ENCODE measurements around the gene POLR1E.
"Not testable (repeated sequence)": the region's sequence is repeated elsewhere in the genome, so short reads cannot be mapped to it uniquely, and the experiment has no call there.

The POLR1E gene

DNA sequence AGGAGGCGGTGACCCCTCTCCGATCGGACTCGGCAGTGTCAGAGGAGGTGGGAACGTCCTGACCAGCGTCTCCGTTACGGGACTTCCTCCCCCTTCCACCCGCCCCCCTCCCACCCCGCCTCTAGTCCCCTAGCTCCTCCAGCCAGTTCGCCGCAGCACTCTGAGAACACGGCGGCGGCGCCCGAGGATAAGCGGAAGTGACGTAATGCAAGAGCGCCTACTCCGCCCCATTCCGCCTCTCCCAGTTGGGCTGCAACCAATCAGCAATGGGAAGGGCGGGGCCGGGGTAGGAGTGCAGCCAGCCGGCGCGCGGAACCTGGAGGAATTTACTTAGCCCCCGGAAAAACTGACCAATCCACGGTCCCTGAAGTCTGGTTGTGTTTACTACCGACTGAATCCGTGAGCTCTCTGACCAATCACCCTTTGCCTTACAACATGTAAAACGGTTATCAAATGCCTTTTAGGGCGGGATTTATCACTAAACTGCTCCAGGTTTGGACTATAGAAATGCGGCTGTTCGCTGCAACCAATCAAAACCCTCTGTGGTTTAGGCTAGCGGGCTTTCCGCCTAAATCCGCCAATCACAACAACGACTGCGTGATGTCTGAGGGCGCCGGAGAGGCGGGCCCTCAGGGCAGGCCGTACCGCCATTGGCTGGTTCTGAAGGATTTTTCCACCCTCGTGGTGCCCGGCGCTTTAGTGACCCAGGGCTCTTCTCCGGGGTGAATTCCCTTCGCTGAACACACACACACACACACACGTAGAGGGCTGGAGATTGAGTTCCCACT, 20.3 kb upstream of the POLR1E start, which contains the start of gene ZBTB5:
Gene ZBTB5, minus strand, starts transcription at position 202 of the 788 bp plus-strand sequence. CDS start 22,899 bp downstream, outside the sequence.
- peak; percentile 99 for DNase-seq

DNA sequence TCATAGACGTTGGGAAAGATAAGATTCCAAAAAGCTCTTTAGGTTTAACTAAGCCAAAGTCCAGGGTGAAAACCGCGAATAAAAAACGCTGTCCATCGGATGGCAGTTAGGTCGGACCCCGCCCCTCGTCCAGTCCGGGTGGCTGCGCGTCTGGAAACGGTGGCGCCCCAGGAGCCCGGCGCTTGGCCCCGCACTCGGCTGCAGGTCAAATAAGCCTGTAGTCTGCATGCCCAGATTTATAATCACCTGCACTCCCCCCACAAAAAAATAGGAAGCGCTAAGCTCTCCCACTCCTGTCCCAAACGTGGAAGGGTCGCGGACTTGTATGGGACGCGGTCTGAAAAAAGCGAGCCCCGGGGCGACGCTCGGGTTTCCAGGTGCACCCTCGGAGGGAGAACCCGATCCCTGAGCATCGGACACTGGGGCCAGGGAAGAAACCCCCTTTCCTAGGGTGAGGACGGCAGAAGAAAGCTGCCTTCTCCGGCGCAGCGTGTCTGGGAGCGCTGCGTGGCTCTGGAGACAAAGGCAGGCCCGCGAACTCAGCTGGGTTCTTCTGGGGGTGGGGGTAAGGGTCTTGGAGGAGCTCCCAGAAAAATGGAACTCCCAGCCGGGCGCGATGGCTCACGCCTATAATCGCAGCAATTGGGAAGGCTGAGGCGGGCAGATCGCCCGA, 19.6 kb upstream of the POLR1E start:
- peak; percentile 19 to 23 for DNase-seq

DNA sequence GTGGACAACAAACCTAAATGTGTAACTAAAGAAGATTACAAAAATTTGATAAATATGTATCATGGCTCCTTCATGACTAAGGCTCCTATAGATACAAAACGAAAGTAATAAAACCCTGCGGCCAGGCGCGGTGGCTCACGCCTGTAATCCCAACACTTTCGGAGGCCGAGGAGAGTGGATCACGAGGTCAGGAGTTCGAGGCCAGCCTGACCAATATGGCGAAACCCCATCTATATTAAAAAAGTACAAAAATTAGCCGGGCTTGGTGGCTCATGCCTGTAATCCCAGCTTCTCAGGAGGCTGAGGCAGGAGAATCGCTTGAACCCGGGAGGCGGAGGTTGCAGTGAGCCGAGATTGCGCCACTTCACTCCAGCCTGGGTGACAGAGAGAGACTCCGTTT, 18.2 kb upstream of the POLR1E start:
- not testable (repeated sequence) for DNase-seq

DNA sequence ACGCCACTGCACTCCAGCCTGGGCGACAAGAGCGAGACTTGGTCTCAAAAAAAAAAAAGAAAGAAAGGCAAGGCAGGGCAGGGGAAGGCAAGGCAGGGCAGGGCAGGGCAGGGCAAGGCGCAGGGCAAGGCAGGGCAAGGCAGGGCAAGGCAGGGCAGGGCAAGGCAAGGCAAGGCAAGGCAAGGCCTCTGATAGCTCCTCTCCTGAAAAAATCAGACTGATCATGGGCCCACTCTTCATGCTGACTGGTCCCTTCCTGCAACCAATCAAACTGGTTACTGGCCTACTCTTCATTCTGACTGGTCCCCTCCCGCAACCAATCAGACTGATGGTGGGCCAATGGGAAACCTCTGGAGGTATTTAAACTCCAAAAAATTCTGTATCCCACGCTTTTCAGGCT, 17.1 kb upstream of the POLR1E start:
- DNase-seq: no peak

DNA sequence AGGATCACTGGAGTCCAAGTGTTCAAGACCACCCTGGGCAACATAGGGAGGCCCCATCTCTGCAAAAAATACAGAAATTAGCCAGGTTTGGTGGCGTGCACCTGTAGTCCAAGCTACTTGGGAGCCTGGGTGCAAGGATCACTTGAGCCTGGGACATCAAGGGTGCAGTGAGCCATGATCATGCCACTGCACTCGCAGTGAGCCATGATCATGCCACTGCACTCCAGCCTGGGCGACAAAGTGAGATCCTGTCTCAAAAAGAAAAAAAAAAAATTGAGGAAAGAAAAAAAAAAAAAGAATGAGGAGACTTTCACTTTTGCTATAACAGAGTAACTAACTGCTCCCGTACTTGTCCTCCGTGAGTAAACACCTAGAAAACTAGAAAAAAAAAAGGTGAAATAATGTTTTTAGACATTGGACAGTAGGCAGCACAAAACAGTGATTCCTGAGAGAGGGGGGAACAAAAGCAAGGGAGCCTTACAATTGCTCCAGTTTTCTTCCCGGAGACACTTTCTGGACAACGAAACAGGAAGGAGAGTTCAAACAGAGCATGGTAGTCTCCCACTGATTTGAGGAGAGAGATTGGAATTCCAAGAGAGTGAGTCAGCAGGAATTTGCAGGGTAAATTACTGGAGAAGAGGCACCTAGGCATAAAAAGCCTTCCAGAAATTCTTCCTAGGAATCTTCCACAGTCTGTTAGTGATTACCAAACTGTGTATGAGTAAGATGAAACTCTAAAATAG, 13.6 kb upstream of the POLR1E start:
- DNase-seq: no peak

DNA sequence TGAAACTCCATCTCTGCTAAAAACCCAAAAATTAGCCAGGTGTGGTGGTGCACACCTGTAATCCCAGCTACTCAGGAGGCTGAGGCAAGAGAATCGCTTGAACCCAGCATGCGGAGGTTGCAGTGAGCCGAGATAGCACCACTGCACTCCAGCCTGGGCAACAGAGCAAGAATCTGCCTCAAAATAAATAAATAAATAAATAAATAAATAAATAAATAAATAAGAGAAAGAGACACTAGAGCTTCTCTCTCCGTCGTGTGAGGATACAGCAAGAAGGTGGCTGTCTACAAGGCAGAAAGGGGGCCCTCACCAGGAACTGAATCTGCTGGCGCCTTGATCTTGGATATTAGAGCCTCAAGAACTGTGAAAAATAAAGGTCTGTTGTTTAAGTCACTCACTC, 11.8 kb upstream of the POLR1E start:
- not testable (repeated sequence) for DNase-seq

DNA sequence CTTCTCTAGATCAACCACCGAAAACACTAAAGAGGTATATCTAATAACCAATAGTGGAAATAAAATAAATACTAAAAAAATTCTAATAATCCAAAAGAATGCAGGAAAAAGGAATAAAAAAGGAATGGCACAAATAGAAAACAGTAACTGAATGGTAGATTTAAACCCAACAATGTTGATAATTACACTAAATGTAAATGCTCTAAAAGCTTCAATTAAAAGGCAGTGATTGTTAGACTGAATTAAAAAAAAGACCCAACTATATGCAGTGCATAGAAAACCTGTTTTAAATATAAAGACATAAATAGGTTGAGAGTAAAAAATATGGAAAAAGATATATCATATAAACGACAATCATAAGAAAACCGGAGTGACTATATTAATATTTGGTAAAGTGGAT, 11.3 kb upstream of the POLR1E start:
- no peak for DNase-seq

DNA sequence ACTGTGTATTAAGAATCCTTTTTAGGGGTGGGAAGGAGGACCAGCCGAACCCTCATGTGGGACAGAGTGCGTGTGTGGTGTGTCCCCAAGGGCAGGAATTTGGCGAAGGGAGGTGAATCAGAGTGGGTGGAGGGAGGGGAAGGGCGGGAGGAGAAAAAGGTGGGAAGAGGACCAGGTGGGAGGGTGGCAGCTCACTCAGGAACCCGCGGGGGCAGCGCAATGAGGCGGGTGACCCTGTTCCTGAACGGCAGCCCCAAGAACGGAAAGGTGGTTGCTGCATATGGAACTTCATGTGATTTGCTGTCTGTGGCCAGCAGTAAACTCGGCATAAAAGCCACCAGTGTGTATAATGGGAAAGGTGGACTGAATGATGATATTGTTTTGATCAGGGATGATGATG, 8.8 kb upstream of the POLR1E start:
- no peak for DNase-seq

DNA sequence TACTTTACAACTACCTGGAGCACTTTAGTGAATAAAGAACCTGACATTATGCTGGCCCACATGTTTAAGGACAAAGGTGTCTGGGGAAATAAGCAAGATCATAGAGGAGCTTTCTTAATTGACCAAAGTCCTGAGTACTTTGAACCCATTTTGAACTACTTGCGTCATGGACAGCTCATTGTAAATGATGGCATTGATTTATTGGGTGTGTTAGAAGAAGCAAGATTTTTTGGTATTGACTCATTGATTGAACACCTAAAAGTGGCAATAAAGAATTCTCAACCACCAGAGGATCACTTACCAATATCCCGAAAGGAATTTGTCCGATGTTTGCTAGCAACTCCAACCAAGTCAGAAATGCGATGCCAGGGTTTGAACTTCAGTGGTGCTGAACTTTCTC, 8.3 kb upstream of the POLR1E start:
- not testable (repeated sequence) for DNase-seq

DNA sequence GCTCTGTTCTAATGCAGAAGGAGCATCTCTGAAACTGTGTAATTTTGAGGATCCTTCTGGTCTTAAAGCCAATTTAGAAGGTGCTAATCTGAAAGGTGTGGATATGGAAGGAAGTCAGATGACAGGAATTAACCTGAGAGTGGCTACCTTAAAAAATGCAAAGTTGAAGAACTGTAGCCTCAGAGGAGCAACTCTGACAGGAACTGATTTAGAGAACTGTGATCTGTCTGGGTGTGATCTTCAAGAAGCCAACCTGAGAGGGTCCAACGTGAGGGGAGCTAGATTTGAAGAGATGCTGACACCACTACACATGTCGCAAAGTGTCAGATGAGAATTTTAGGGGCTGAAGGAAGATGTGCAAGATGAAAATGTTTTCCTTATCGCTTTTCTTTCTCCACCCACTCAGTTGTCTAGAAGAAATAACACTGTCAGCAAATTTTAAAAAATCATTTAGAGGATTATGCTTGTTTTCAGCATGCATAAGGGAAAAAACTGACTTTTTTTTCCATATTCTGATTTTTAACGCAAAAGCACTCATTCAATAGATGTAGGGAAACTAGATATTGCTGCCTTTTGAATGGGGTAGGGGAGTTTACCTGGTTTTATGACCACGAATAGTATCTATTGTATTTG, 7.6 kb upstream of the POLR1E start:
- not testable (repeated sequence) for DNase-seq

DNA sequence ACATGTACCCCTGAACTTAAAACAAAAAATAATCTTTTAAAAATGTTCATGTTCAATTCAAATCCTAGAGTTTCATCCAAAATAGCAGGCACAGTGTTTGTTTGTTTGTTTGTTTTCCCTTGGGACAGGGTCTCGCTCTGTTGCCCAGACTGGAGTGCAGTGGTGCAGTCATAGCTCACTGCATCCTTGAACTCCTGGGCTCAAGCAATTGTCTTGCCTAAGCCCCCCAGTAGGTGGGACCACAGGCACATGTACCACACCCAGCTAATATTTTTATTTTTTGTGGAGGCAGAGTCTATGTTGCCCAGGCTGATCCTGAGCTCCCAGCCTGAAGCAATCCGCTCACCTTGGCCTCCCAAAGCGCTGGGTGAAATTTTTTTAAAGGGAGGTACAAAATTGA, 5.0 kb upstream of the POLR1E start:
- DNase-seq: no peak

DNA sequence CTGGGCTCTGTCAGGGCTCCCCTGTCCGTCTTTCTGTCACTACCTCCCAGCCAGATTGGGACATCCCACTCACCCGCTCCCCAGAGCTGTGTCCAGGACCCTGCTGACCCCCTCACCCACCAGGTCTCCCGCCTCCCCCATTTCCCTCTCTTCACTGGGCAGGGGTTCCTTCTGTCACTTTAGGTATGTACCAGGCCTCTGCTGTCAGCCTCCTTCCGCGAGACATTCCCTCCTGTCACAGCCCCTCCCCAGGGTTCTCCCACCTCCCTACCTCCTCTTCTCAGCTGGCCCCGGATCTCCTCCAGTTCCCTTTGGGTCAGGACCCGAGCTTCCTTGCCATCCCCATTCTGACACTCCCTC, 488 bp downstream of the POLR1E start:
- DNase-seq: no peak

DNA sequence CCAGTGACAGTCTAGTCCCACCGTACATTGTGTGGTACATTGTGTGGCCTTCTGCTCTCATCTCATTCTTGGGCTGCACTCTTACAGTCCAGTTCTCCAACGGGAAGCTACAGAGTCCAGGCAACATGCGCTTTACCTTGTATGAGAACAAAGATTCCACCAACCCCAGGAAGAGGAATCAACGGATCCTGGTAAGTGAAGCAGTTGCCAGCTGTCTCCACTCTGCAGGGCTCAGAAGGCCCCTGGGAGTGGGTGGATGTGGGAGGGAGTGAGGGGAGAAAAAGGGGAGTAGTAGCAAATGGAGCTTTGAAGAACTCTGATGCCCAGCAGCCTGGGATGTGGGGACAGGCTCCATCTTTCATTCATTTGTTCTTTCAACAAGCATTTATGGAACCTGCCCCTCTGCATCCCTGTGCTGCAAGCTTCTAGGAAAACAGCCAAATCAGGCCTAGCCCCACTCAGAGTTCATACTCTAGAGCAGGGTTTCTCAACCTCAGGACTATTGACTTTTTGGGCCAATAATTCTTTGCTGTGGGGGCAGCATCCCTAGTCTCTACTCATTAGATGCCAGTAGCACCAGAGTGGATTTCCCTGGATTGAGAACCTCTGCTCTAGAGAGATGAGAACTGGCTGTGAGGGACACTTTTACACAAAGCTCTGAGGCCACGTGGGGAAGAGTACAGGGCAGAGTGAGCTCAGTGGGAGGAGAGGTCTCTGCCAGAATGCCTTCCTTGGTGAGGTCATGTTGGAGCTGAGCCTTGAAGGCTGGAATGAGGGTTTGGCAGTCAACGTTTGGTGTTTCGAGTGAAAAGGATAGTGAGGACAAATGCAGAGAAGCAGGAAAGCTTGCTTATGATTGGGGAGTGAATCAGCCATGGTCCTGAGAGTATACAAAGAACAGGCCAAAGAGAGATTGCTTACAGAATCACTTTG, 1.1 kb downstream of the POLR1E start:
- DNase-seq: peak in 1 of 2 donors; percentile 18

DNA sequence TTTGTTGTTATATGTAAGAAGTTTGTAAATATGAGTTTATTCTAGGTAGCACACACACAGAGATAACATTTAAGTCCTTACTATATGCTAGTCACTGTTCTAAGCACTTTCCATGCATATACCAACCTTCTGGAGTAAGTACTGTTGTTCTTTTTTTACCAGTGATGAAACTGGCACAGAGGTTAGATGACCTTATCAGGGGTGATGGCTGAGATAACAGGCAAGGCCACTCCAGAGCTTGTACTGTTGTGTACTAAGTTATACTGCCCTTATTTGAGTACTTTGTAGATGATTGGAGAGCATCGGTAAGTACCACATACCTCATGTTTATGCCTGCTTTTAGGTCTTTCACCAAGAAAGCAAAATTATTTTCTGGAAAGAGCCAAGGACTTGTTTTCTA, 6.2 kb downstream of the POLR1E start:
- no peak for DNase-seq

DNA sequence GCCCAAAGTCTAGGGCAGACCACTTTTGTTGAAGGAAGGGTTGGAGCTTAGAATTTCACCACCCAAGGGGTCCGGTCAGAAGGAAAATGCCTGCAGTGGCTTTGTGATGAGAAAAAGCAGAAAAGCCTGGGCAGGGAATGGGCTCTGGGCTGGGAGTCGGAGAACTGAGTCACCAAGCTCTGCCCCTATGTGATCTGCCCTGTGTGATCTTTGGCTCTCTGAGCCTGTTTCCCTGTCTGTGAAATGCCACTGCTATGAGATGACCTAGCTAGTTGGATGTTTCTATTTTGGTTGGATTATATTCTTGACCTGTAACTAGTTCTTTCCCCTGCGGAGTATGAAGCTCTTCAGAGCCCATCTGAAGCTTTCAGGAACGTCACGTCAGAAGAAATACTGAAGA, 9.8 kb downstream of the POLR1E start:
- DNase-seq: no peak

DNA sequence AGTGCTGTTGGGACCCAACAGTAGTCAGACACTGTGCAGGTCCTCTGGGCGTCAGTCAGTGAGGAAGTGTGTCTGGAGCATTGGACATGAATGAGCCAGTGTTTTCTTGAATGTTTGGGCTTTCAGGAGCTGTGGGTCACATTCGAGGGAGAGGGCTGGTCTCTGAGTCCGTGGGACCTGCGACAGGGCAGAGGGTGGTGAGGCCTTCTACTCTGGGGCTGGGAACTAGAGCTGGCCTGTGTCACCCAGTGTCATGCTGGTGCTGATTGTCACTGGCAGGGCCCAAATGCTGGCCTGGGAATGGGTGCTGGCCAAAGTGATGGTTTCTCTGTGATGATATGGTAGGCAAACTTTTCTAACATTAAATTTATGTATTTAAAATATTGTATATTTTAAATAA, 10.3 kb downstream of the POLR1E start:
- DNase-seq: no peak

DNA sequence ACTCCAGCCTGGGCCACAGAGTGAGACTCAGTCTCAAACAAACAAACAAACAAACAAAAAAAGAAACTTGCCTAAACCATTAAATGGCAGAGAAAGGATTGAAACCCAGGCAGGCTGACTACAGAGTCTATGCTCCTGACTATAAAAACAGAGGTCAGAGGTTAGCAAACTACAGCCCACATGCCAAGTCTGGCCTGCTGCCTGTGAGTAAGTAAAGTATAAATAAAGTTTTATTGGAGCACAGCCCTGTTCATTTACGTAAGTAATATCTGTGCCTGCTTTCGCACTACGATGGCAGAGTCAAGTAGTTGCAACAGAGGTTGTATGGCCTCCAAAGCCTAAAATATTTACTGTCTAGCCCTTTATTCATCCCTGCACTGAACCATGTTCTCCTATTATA, 11.6 kb downstream of the POLR1E start:
- DNase-seq: no peak

DNA sequence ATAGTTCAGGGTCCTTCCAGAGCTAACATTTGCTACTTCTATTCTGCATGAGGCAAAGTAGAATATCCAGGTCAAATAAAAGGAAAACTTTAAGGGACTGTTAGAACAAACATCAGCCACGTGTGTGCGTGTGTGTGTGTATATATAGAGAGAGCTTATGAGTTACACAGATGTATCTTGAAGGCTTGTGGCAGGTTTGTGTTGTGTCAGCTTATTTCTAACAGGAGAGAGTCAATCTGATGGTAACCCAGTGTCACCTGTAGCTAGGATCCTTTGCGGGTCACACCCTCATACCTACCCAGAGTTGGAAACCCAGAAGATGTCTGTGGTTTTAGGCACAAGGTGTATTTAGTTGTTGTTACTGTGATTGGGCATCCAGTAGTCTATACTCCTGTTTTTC, 12.7 kb downstream of the POLR1E start:
- no peak for DNase-seq

DNA sequence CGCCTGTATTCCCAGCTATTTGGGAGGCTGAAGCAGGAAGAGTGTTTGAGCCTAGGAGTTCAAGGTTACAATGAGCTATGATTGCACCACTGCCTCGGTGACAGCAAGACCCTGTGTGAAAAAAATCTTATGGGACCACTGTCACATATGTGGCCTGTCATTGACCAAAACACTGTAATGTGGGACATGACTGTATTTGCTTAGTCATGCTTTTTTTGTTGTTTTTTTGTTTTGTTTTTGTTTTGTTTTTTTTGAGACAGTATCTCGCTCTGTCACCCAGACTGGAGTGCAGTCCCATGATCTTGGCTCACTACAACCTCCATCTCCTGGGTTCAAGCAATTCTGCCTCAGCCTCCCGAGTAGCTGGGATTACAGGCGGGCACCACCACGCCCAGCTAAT, 13.5 kb downstream of the POLR1E start:
- no peak for DNase-seq

DNA sequence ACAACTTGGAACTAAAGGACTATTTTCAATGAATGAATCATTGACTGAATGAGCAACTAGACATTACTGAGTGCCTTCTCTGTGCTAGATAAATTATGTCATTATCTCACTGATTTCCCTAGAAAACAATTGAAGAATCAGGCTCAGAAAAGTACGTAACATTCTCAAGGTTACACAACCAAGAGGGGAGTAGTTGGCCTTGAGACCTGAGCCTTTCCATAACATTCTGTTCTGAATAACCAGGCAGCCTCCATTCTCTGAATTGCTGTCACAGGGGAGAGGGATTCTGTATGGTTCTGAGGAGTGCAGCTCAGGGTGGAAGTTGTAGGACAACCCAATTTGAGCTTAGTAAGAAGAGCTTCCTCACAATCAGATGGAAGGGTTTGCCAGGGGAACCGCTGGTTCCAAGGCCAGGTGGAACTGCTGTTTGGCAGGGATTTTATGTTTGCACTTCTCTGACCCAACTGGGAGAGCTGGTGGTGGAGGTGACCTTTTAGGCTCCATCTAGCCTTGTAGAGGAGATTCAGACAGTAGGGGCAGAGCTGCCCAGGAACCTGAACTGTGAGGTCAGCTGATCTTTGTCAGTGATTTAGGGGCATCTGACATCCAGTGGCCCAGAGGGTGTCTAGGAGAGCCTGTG, 16.3 kb downstream of the POLR1E start:
- DNase-seq: no peak

DNA sequence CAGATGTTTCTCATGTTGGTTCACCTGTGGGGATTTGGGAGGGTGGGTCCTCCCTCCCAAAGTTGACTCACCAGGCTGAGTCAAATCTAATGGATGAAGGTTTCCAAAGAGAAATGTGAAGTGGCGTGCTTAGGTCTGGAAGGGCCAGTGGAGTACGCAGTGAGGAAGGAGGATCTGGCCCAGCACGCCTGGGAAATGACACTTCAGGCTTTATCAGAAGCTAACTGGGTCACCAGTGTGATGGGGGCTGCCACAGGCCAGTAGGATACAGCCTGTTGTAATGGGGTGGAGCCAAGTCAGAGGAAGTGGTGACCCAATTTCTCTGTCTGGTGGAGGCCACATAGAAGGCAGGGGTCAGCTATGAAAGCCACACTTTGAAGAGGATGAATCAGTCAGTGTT, 18.0 kb downstream of the POLR1E start:
- DNase-seq: peak; percentile 8 to 21

DNA sequence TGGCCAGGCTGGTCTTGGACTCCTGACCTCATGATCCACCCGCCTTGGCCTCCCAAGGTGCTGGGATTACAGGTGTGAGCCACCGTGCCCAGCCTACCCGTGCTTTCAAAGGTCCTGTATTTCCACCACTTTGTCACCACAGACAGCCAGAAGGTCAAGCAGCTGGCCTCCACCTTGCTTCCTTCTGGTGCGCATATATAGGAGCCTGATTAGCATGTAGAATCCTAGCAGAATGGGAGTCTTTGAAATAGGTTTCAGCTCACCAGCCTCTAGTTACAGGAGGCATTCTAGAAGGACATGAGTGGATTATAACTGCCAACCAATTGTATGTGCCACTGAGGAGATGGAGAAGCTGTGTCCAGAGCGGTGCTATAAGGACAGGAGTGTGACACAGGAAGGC, 18.9 kb downstream of the POLR1E start:
- DNase-seq: no peak
